HCT116 (cell line): ENCODE measurements around the gene LFNG. TPM values are rescaled to one million over a fixed set of nuclear protein-coding genes. Genes with fewer than 3 reads are reported as not detected.

Experiments used
- ATAC-seq: fragments of 200-7000 bp; cut with Tn5 transposase; 2 replicates; pipeline ENCODE4 v1.9.1; 2020; ENCODE audit warnings: mild to moderate bottlenecking, moderate library complexity
- BruUV-seq: library from RNA; stranded (reverse); fragments of 400-500 nt; replicated peaks from 2 replicates; lab custom pipeline; 2021; lab: Mats Ljungman, UMichigan
- CTCF ChIA-PET: fragments of 300-600 bp; sonication (Branson Sonifier 250); formaldehyde crosslinking; loops from one replicate; lab custom pipeline; 2021; ENCODE audit warnings: antibody characterized with exemption; lab: Charles Lee
- POLR2A ChIA-PET: fragments of 300-600, 350-600 bp; sonication (Branson Sonifier 250); formaldehyde crosslinking; loops from one replicate; lab custom pipeline; 2021; ENCODE audit warnings: antibody characterized with exemption; lab: Charles Lee
- RAD21 ChIA-PET, 2 experiments: fragments of 300-600 bp; sonication (Branson Sonifier 250); formaldehyde crosslinking; loops; one replicate each; lab custom pipeline; 2023; ENCODE audit warnings: low total read pairs in 2 of 2; ENCODE audit not compliant: uncharacterized antibody in 2 of 2, unreplicated experiment in 2 of 2, low non-redundant PET in 1 of 2; lab: Charles Lee
- DNase-seq: peaks from one replicate; pipeline ENCODE4 v3.0.0-alpha.2; 2010; ENCODE audit warnings: low read depth, low spot score
- H2AFZ ChIP-seq: fragments of 200-600 bp; shearing (Covaris generic), sonication (generic); 2 replicates; pipeline ENCODE4 v1.6.1; 2017; ENCODE audit warnings: low read depth, mixed run types, mixed read lengths, antibody characterized with exemption, low read length; ENCODE audit not compliant: poor library complexity, severe bottlenecking
- H3K27ac ChIP-seq: 2 replicates; pipeline ENCODE4 v1.5.1; 2012; ENCODE audit warnings: low read depth, low read length
- H3K27me3 ChIP-seq: fragments of 200-600 bp; sonication (generic); 2 replicates; pipeline ENCODE4 v1.6.1; 2016; ENCODE audit warnings: mixed run types, low read length, mixed read lengths; ENCODE audit not compliant: insufficient read depth
- H3K36me3 ChIP-seq, 2 experiments: fragments of 200-500 bp in 1 of 2; fragments of 200-600 bp in 1 of 2; sonication (Bioruptor generic) in 1 of 2; sonication (generic) in 1 of 2; 2 replicates each; pipeline versions ENCODE4 v1.5.1 to v1.6.1; 2014 to 2016; ENCODE audit warnings: low read length in 2 of 2, inconsistent platforms in 1 of 2, mixed read lengths in 1 of 2, mixed run types in 1 of 2; ENCODE audit not compliant: insufficient read depth in 2 of 2, control insufficient read depth in 1 of 2
- H3K4me1 ChIP-seq, 2 experiments: fragments of 200-600 bp in 1 of 2; sonication (generic) in 1 of 2; 2 replicates each; pipeline versions ENCODE4 v1.5.1 to v1.6.1; 2012 to 2017; ENCODE audit warnings: low read length in 2 of 2, inconsistent platforms in 1 of 2, mild to moderate bottlenecking in 1 of 2, mixed read lengths in 1 of 2, mixed run types in 1 of 2, moderate library complexity in 1 of 2; ENCODE audit not compliant: insufficient read depth in 2 of 2, control insufficient read depth in 1 of 2
- H3K4me2 ChIP-seq: fragments of 200-600 bp; sonication (generic); 2 replicates; pipeline ENCODE4 v1.6.1; 2017; ENCODE audit warnings: mixed run types, low read length, mixed read lengths
- H3K4me3 ChIP-seq, 2 experiments: fragments of 200-600 bp in 1 of 2; sonication (generic) in 1 of 2; replicated peaks in 1 of 2; 2 replicates each; pipeline ENCODE4 v1.5.1; 2011 to 2016; ENCODE audit warnings: low read length in 2 of 2, control low read depth in 1 of 2, low read depth in 1 of 2, mild to moderate bottlenecking in 1 of 2, mixed read lengths in 1 of 2, mixed run types in 1 of 2
- H3K79me2 ChIP-seq: fragments of 200-600 bp; sonication (generic); 2 replicates; pipeline ENCODE4 v1.6.1; 2017; ENCODE audit warnings: mild to moderate bottlenecking, mixed run types, low read length, moderate library complexity, mixed read lengths; ENCODE audit not compliant: insufficient read depth
- H3K9ac ChIP-seq: fragments of 200-600 bp; sonication (generic); 2 replicates; pipeline ENCODE4 v1.6.1; 2016; ENCODE audit warnings: low read length, mixed read lengths
- H3K9me2 ChIP-seq: fragments of 200-600 bp; sonication (generic), shearing (Covaris generic); 2 replicates; pipeline ENCODE4 v1.6.1; 2017; ENCODE audit warnings: mixed run types, mild to moderate bottlenecking, moderate library complexity; ENCODE audit not compliant: insufficient read depth
- H3K9me3 ChIP-seq, 2 experiments: fragments of 200-500 bp in 1 of 2; fragments of 200-600 bp in 1 of 2; sonication (Bioruptor generic) in 1 of 2; sonication (generic) in 1 of 2; 2 replicates each; pipeline ENCODE4 v1.6.1; 2014 to 2017; ENCODE audit warnings: low read length in 2 of 2, mixed read lengths in 2 of 2, inconsistent platforms in 1 of 2, low read depth in 1 of 2, mild to moderate bottlenecking in 1 of 2, mixed run types in 1 of 2, moderate library complexity in 1 of 2; ENCODE audit not compliant: control insufficient read depth in 1 of 2, insufficient read depth in 1 of 2
- H4K20me1 ChIP-seq: fragments of 200-600 bp; sonication (generic), shearing (Covaris generic); 2 replicates; pipeline ENCODE4 v1.6.1; 2017; ENCODE audit warnings: mixed run types, mild to moderate bottlenecking, moderate library complexity; ENCODE audit not compliant: insufficient read depth
- CEBPB ChIP-seq: IDR thresholded peaks from 2 replicates; pipeline ENCODE4 v1.6.1; 2012; ENCODE audit warnings: low read depth
- EGR1 ChIP-seq: IDR thresholded peaks from 2 replicates; pipeline ENCODE4 v1.6.1; 2012; ENCODE audit warnings: low read depth
- ELF1 ChIP-seq: IDR thresholded peaks from 2 replicates; pipeline ENCODE4 v1.6.1; 2012; ENCODE audit warnings: low read depth, borderline replicate concordance
- EZH2phosphoT487 ChIP-seq: fragments of 200-600 bp; IDR thresholded peaks from 2 replicates; pipeline ENCODE4 v1.6.1; 2018; ENCODE audit warnings: antibody characterized with exemption, borderline replicate concordance
- JUND ChIP-seq: IDR thresholded peaks from 2 replicates; pipeline ENCODE4 v1.6.1; 2012
- POLR2AphosphoS5 ChIP-seq: IDR thresholded peaks from 2 replicates; pipeline ENCODE4 v1.6.1; 2011; ENCODE audit warnings: mild to moderate bottlenecking, low read depth, low read length, moderate library complexity
- SIN3A ChIP-seq: IDR thresholded peaks from 2 replicates; pipeline ENCODE4 v1.6.1; 2012; ENCODE audit warnings: low read depth
- SP1 ChIP-seq: IDR thresholded peaks from 2 replicates; pipeline ENCODE4 v1.6.1; 2012; ENCODE audit warnings: low read depth
- SRF ChIP-seq: IDR thresholded peaks from 2 replicates; pipeline ENCODE4 v1.6.1; 2012; ENCODE audit warnings: low read depth
- TCF7L2 ChIP-seq: IDR thresholded peaks from 2 replicates; pipeline ENCODE4 v1.7.0; 2011; ENCODE audit warnings: borderline replicate concordance, inconsistent platforms; ENCODE audit not compliant: insufficient read depth, insufficient read length; ENCODE audit errors: extremely low read depth
- YY1 ChIP-seq: IDR thresholded peaks from 2 replicates; pipeline ENCODE4 v1.6.1; 2011; ENCODE audit warnings: low read length, low read depth, moderate library complexity, mild to moderate bottlenecking; ENCODE audit not compliant: insufficient replicate concordance; ENCODE audit errors: extremely low read depth
- ZFX ChIP-seq: fragments of 450-650 bp; IDR thresholded peaks from 2 replicates; pipeline ENCODE4 v1.6.1; 2017
- ZNF274 ChIP-seq: fragments of 200-500 bp; sonication (Bioruptor generic); IDR thresholded peaks from 2 replicates; pipeline ENCODE4 v1.6.1; 2014; ENCODE audit warnings: mild to moderate bottlenecking, low read depth, low read length, inconsistent platforms
- intact Hi-C: fragments of 100-400 bp; cut with micrococcal nuclease; formaldehyde crosslinking; loops from 2 replicates; pipeline ENCODE4 v1.10.0; 2022
- total RNA-seq: library from RNA; stranded (reverse); gene quantifications from one replicate; pipeline ENCODE4 v1.2.1, GENCODE V29; 2021; ENCODE audit not compliant: unreplicated experiment
- TF ChIP-seq, protein P1 (sequence below): IDR thresholded peaks from 2 replicates; pipeline ENCODE4 v1.6.1; 2012
- TF ChIP-seq, protein P2 (sequence below): IDR thresholded peaks from 2 replicates; pipeline ENCODE4 v1.6.1; 2012; ENCODE audit warnings: low read depth
- TF ChIP-seq, protein P3 (sequence below): IDR thresholded peaks from 2 replicates; pipeline ENCODE4 v1.6.1; 2011; ENCODE audit warnings: mild to moderate bottlenecking, low read length, moderate library complexity; ENCODE audit not compliant: insufficient replicate concordance; ENCODE audit errors: extremely low read depth
- TF ChIP-seq, protein P4 (sequence below): IDR thresholded peaks from 2 replicates; pipeline ENCODE4 v1.6.1; 2012

LFNG gene
- total RNA-seq, 1 experiment from 2014 or later = 14.3 TPM

DNA sequence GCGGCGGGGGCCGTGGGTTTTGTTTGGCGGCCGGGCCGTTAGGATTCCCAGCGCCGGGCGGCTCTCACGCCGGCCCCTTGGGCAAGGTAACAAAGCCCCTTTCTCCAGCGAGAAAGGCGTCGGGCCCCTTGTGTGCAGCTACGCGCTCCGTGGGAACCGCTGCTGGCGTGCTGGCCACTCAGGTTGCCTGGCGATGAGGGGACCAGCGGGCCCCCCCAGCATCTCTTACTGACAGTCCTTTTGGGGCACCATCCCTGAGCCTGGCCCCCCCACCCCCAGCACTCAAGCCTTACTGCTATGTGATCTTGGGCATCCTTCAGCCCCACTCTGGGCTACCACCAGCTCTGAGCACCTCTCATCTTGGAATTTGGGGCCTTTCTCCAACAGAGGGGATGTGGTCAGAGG, 1.8 kb downstream of the LFNG start:
- CTCF ChIA-PET = no interaction called here
- H3K4me2 ChIP-seq = peak overlapping the region; percentile 85; the same call in 1 of the 2 replicates
- POLR2A ChIA-PET = no interaction called here
- intact Hi-C loops = loop anchor here (5.0 kb wide), 1 partner anchor 36 kb away; the partner anchor contains the start of genes BRAT1 and IQCE
- ATAC-seq (no peak), DNase-seq (no peak)
- H3K9me2 ChIP-seq = no peaks in the 10 kb centered on the region
- H3K9me3 ChIP-seq = no peaks in the 10 kb centered on the region
- H3K36me3 ChIP-seq = no peaks in the 10 kb centered on the region
- BruUV-seq = no TSS peak
- peaks cover 50 to 82% of the 10 kb centered on the region in 2 experiments for H3K4me1 ChIP-seq
- no peaks in the 10 kb centered on the region for H4K20me1 ChIP-seq
- no peaks in the 10 kb centered on the region for H3K27me3 ChIP-seq
- RAD21 ChIA-PET = no interaction called here
- TF ChIP-seq SIN3A = no peak
- TF ChIP-seq SRF = no peak
- no peak for TF ChIP-seq YY1
- TF ChIP-seq, protein P1, sequence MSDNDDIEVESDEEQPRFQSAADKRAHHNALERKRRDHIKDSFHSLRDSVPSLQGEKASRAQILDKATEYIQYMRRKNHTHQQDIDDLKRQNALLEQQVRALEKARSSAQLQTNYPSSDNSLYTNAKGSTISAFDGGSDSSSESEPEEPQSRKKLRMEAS = no peak
- TF ChIP-seq EZH2phosphoT487 = no peak
- TF ChIP-seq SP1 = no peak
- no peak for TF ChIP-seq ZFX
- TF ChIP-seq, protein P2, sequence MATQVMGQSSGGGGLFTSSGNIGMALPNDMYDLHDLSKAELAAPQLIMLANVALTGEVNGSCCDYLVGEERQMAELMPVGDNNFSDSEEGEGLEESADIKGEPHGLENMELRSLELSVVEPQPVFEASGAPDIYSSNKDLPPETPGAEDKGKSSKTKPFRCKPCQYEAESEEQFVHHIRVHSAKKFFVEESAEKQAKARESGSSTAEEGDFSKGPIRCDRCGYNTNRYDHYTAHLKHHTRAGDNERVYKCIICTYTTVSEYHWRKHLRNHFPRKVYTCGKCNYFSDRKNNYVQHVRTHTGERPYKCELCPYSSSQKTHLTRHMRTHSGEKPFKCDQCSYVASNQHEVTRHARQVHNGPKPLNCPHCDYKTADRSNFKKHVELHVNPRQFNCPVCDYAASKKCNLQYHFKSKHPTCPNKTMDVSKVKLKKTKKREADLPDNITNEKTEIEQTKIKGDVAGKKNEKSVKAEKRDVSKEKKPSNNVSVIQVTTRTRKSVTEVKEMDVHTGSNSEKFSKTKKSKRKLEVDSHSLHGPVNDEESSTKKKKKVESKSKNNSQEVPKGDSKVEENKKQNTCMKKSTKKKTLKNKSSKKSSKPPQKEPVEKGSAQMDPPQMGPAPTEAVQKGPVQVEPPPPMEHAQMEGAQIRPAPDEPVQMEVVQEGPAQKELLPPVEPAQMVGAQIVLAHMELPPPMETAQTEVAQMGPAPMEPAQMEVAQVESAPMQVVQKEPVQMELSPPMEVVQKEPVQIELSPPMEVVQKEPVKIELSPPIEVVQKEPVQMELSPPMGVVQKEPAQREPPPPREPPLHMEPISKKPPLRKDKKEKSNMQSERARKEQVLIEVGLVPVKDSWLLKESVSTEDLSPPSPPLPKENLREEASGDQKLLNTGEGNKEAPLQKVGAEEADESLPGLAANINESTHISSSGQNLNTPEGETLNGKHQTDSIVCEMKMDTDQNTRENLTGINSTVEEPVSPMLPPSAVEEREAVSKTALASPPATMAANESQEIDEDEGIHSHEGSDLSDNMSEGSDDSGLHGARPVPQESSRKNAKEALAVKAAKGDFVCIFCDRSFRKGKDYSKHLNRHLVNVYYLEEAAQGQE = no peak
- TF ChIP-seq ZNF274 = no peak
- no peak for TF ChIP-seq CEBPB
- no peak for TF ChIP-seq JUND
- TF ChIP-seq, protein P3, sequence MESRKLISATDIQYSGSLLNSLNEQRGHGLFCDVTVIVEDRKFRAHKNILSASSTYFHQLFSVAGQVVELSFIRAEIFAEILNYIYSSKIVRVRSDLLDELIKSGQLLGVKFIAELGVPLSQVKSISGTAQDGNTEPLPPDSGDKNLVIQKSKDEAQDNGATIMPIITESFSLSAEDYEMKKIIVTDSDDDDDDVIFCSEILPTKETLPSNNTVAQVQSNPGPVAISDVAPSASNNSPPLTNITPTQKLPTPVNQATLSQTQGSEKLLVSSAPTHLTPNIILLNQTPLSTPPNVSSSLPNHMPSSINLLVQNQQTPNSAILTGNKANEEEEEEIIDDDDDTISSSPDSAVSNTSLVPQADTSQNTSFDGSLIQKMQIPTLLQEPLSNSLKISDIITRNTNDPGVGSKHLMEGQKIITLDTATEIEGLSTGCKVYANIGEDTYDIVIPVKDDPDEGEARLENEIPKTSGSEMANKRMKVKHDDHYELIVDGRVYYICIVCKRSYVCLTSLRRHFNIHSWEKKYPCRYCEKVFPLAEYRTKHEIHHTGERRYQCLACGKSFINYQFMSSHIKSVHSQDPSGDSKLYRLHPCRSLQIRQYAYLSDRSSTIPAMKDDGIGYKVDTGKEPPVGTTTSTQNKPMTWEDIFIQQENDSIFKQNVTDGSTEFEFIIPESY = no peak
- TF ChIP-seq, protein P4, sequence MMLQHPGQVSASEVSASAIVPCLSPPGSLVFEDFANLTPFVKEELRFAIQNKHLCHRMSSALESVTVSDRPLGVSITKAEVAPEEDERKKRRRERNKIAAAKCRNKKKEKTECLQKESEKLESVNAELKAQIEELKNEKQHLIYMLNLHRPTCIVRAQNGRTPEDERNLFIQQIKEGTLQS = no peak
- TF ChIP-seq EGR1 = no peak
- TF ChIP-seq TCF7L2 = no peak
- TF ChIP-seq POLR2AphosphoS5 = no peak
- TF ChIP-seq ELF1 = no peak
- H3K4me3 ChIP-seq = no peak overlapping the region
- H2AFZ ChIP-seq = no peak overlapping the region
- no peak overlapping the region for H3K9ac ChIP-seq
- H3K27ac ChIP-seq = peak overlapping the region; percentile 34; the same call in 1 of the 2 replicates
- H3K79me2 ChIP-seq = peaks cover 13% of the 10 kb centered on the region; the same call in 1 of the 2 replicates
